Activated effector memory CD4-positive, alpha-beta T cell treated with anti-CD3 and anti-CD28 coated beads, Interleukin-2, amount 50 U/mL, for 16 hours (primary cell): ENCODE measurements around the gene RASA3.
A peak's percentile ranks its signal among the peaks of the same experiment; 100 is the strongest.
"Not testable (repeated sequence)": the region's sequence is repeated elsewhere in the genome, so short reads cannot be mapped to it uniquely, and the experiment has no call there.

Source experiments
- DNase-seq: peaks from one replicate; pipeline ENCODE4 v3.0.0-alpha.2; 2020

RASA3 gene

DNA sequence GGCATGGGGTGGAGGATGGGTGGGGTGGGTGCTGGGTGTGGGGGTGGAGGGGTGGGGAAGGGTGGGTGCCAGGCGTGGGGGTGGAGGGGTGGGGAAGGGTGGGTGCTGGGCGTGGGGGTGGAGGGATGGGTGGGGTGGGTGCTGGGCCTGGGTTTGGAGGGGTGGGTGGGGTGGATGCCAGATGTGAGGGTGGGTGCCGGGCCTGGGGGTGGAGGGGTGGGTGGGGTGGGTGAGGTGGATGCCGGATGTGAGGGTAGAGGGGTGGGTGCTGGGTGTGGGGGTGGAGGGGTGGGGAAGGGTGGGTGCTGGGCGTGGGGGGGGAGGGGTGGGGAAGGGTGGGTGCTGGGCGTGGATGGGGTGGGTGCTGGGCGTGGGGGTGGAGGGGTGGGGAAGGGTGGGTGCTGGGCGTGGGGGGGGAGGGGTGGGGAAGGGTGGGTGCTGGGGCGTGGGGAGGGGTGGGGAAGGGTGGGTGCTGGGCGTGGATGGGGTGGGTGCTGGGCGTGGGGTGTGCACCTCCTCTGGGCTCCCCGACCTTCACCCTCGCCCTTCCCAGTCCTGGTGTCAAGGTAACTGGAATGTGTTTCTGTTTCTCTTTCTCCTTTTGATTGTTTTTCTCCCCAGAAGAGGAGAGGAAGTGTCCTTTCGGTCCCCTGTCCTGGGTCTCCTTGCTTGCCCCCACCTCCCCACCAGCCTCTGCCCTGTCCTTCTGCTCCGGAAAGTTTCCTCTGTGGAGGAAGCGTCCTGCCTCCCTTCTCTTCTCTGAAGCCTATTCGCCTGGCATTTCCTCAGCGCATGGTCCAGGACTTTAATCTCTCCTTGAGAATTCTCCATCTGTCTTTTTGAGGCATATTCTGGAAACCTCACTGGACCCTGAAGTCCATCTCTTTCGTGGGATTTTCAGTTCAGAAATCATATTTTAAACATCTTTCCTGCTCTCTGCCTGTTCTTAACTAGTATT, 23.8 kb upstream of the RASA3 start:
- DNase-seq: no peak

DNA sequence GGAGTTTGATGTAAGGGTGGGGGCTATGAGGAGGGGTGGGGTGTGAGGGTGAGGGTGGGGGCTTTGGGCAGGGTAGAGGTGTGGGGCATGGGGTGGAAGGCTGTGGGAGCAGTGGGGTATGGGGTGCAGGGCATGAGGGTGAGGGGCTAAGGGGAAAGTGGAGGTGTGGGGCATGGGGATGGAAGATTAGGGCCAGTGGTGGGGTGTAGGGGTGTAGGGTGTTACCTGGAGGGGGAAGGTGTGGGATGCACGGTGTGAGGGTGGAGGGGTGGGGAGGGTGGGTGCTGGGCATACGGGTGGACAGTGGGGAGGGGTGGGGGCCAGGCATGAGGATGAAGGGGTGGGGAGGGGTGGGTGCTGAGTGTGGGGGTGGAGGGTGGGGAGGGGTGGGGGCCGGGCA, 22.9 kb upstream of the RASA3 start:
- no peak for DNase-seq

- no peak for DNase-seq
Observed at GRCh38 chr13:114154476-114154875, 22.1 kb upstream of the RASA3 start.

- no peak for DNase-seq
Observed at GRCh38 chr13:114153485-114154080, 21.2 kb upstream of the RASA3 start.

DNA sequence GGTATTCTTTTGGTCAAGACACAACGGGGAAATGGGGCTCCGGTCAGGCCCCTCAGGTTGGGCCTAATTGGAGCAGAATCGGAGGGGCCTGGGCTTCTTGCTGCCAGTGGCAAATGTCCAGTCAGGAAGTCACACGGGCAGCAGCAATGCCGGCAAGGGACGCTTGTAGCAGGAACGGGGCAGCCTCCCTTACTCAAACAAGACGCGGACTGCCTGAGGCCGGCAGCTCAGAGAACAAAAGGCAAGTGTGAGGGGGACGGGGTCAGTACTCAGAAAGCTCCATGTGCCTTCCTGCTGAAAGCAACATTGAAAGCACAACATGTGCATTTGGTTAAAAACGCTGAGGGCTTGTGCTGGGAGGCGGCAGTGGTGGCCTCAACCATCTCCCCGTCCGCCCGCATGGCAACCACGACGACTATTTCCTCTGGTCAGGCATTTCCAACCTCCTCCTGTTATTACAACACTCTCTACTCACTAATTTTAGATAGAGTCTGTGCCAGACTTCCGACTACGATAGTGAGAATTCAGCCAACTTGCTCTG, 20.5 kb upstream of the RASA3 start:
- no peak for DNase-seq

GRCh38 chr13:114152285-114152645, 19.8 kb upstream of the RASA3 start:
- no peak for DNase-seq

DNA sequence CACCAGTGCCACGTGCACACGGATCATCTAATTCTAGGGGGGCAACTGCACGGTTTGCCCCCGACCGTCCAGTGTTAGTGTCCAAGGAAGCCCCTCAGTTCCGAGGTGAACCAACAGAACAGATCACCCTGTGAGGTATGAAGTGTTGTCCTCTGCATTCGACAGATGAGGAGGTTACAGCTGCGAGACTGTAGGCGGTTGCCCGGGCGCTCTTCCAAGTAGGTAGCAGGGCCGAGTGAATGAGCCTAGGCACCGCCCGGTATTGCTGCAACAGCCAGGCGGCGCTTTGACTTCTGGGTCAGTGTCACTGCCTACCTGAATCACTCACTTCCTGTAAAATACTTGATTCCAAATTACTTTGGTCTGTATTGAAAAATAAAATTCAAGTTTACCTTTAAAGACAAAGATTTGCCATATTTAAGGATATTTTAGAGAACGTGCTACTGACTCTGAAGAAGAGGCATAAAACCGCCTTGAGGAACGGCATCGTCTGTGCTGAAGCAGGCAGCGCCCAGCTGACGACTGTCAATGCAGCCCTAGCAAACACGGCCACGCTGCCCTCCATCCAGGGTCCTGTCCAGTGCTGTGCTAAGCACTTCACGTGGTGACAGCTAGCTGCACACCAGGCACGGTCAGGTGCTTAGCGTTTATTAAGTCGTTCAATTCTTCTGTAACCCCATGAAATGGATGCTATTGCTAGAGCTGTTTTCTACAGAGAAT, 19.3 kb upstream of the RASA3 start:
- peak; percentile 86 for DNase-seq

- DNase-seq: no peak
Observed at GRCh38 chr13:114151031-114151430, 18.6 kb upstream of the RASA3 start.

- DNase-seq: no peak
Observed at GRCh38 chr13:114149774-114150740, 17.6 kb upstream of the RASA3 start.

DNA sequence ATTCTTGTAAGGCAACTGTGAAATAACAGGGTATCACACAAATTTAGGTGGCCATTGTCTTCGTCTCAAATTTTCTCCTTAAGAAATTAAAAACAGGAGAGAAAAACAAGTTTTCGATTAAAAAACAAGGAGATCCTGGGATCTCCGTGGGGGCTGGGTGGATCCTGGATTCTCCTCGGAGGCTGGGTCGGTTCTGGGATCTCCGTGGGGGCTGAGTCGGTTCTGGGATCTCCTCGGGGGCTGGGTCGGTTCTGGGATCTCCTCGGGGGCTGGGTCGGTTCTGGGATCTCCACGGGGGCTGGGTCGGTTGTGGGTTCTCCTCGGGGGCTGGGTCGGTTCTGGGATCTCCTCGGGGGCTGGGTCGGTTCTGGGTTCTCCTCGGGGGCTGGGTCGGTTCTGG, 16.5 kb upstream of the RASA3 start:
- not testable (repeated sequence) for DNase-seq

- peak; percentile 92 for DNase-seq
Observed at GRCh38 chr13:114148521-114148855, 16.1 kb upstream of the RASA3 start.

DNA sequence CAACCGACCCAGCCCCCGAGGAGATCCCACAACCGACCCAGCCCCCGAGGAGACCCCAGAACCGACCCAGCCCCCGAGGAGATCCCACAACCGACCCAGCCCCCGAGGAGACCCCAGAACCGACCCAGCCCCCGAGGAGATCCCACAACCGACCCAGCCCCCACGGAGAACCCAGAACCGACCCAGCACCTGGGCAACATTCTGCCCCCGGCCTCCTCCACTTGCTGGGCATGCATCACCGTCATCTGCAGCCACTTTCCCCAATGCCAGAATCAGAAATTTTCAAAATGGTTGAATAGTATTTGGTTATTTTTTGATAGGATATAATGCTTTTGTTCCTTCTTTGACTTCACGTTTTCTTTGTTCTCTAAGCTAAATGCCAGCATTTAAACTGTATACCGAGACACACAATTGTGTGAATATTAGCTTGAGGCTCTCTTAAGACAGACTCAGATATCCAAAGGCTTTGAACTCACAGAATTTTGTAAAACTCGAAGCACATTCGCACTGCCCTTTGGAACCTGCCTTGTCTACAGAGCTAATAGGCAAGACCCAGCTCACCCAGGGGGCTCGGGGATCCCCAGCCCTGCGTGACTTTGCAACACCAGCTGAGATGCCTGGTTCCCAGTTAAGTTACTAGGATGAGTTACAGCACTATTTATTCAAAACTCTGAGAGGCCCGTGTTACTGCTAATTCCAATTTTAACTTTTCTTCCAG, 15.5 kb upstream of the RASA3 start:
- peak; percentile 62 for DNase-seq

DNA sequence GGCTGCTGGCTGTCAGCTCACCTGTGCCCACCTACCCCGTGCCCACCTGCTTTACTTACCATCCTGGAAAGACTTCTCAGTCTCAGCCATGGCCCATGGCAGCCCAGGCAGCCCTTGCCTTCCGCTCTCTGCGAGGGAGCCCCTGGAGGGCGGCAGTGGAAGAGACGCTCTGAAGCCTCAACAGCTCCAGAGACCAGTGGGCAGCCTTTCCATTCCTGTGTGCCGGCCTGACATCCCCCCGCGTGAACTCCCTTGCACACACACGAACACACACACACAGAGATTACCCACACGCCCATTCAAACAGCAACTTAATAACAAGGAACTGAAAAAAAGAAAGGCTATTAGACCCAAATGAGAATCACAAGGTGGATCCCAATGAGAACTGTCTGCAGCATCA, 14.2 kb upstream of the RASA3 start:
- peak; percentile 62 for DNase-seq

DNA sequence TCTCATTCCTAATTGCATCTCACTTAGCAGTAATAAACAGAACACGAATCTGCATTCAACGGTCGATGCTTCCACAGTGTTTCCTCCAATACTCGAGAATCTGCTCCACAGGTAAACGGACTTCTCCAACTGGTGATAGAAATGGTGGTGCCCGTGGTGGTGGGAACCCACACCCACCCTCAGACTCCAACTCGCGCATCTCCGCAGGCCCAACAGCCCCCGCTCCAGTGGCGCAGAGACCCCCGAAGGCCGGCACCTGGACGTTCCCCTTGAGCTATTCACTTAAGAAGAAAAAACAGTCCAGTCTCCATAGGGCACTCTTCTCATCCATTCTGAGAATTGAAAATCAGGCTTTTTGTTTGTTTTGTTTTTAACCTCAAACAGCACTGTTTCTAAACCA, 13.8 kb upstream of the RASA3 start:
- DNase-seq: peak; percentile 31

DNA sequence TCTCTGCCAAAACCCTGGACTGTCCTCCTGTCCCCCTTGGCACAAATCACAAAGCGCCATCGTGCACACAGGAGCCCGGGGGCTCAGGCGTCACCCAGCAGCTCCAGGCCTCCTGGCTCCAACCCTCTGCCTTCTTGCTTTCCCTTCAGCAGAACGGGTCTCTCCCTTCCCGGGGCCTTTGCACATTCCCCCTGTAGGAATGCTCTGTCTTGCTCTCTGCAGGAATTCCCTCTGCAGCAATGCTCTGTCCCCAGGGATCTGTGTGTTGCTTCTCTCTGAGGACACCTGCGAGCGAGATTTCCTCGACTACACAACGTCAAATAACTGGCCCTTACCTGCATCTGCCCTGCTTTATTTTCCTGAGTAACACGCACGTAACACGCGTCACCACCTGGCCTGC, 13.3 kb upstream of the RASA3 start:
- peak; percentile 37 for DNase-seq

GRCh38 chr13:114145256-114145655, 12.8 kb upstream of the RASA3 start:
- peak; percentile 44 for DNase-seq

- peak; percentile 56 for DNase-seq
Observed at GRCh38 chr13:114144606-114145244, 12.3 kb upstream of the RASA3 start.

- DNase-seq: peak; percentile 72
Observed at GRCh38 chr13:114143806-114144605, 11.6 kb upstream of the RASA3 start.

- DNase-seq: peak; percentile 89
Observed at GRCh38 chr13:114142640-114143490, 10.4 kb upstream of the RASA3 start.
